Muscle layer of colon (tissue), 2 donors: ENCODE data around the gene KCNQ1.
"Not testable (repeated sequence)": the region's sequence is repeated elsewhere in the genome, so short reads cannot be mapped to it uniquely, and the experiment has no call there.

Source experiments
- H3K27ac ChIP-seq: one replicate; pipeline ENCODE4 v1.7.0; 2013; ENCODE audit warnings: low read depth, mild to moderate bottlenecking, low read length, moderate library complexity
- H3K27me3 ChIP-seq, 2 donors: one replicate each; pipeline ENCODE4 v1.7.0; 2013; ENCODE audit warnings: low read length in 2 of 2, mild to moderate bottlenecking in 2 of 2; ENCODE audit not compliant: insufficient read depth in 2 of 2, control insufficient read depth in 1 of 2
- H3K36me3 ChIP-seq: one replicate; pipeline ENCODE4 v1.7.0; 2013; ENCODE audit warnings: mild to moderate bottlenecking, low read length; ENCODE audit not compliant: insufficient read depth
- H3K4me1 ChIP-seq: one replicate; pipeline ENCODE4 v1.7.0; 2013; ENCODE audit warnings: mild to moderate bottlenecking, low read length; ENCODE audit not compliant: insufficient read depth
- H3K4me3 ChIP-seq, 2 donors: one replicate each; pipeline ENCODE4 v1.7.0; 2013; ENCODE audit warnings: low read length in 2 of 2, low read depth in 1 of 2, mild to moderate bottlenecking in 1 of 2, moderate library complexity in 1 of 2
- H3K9ac ChIP-seq: one replicate; pipeline ENCODE4 v1.7.0; 2013; ENCODE audit warnings: low read length
- H3K9me3 ChIP-seq: one replicate; pipeline ENCODE4 v1.7.0; 2013; ENCODE audit warnings: mild to moderate bottlenecking, low read length
- donor health status: abdominal sarcoma.
- donor health status: Adenocarcinoma of cecum.

Gene KCNQ1

GRCh38 chr11:2475136-2475918 is 30.5 kb downstream of the KCNQ1 start:
- Histone ChIP-seq H3K9me3 (no peaks in the 10 kb centered on the region), H3K27ac (no peak overlapping the region), H3K36me3 (no peaks in the 10 kb centered on the region), H3K27me3 (peaks cover 6 to 7% of the 10 kb centered on the region in 2 donors), H3K9ac (no peak overlapping the region), H3K4me1 (no peaks in the 10 kb centered on the region), H3K4me3 (no peak overlapping the region)

DNA sequence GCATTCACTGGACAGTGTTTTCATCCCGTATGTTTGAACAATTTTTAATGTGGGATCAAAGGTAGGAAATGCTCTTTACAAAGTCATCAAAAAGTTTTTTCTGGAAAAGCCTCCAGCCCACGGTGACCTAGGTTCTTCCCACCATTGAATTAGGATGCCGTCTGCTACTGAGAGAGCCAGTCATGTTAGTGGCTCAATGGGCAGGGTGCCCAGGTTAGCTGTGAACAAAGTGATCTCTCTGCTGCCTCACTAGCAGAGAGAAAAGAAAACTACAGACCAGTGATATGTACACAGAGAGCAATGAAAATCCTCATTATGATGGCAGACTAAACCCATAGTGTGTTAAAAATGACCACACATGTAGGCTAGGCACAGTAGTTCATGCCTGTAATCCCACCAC is 32.4 kb downstream of the KCNQ1 start:
- Histone ChIP-seq H3K27ac (no peak overlapping the region), H3K9me3 (no peaks in the 10 kb centered on the region)

GRCh38 chr11:2477936-2478335 is 33.1 kb downstream of the KCNQ1 start:
- H3K4me1 ChIP-seq: no peaks in the 10 kb centered on the region
- H3K27ac ChIP-seq: no peak overlapping the region
- H3K27me3 ChIP-seq: peaks cover 0 to 2% of the 10 kb centered on the region in 2 donors
- no peak overlapping the region for H3K4me3 ChIP-seq
- H3K9me3 ChIP-seq: no peaks in the 10 kb centered on the region
- no peaks in the 10 kb centered on the region for H3K36me3 ChIP-seq
- H3K9ac ChIP-seq: no peak overlapping the region

More for the DNA sequence above, 32.4 kb downstream of the KCNQ1 start:
- no peaks in the 10 kb centered on the region for H3K36me3 ChIP-seq
- no peaks in the 10 kb centered on the region for H3K4me1 ChIP-seq
- peaks cover 2 to 7% of the 10 kb centered on the region in 2 donors for H3K27me3 ChIP-seq
- no peak overlapping the region for H3K9ac ChIP-seq
- H3K4me3 ChIP-seq: no peak overlapping the region

DNA sequence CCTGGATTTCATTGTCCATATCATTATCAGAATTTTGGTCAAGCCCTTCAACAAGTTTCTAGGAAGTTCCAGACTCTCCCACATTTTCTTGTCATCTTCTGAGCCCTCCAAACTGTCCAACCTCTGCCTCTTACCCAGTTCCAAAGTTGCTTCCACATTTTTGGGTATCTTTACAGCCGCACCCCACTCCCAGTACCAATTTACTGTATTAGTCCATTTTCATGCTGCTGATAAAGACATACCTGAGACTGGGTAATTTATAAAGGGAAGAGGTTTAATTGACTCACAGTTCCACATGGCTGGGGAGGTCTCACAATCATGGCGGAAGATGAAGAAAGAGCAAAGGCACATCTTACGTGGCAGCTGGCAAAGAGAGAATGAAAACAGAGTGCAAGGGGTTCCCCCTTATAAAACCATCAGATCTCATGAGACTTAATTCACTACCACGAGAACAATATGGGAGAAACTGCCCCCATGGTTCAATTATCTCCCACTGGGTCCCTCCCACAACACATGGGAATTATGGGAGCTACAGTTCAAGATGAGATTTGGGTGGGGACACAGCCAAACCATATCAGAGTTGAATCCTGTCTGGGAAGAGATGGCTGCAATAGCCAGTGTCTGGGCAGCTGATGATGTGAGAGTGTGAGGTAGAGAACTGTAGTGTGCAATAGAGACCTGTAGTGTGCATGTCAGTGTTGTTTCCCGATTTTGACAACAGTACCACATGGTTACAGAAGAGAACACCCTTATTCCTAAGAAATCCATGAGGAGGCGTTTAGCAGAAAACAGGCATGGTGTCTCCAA is 35.5 kb downstream of the KCNQ1 start:
- not testable (repeated sequence) for H3K9me3 ChIP-seq, H3K27me3 ChIP-seq, H3K9ac ChIP-seq, H3K4me3 ChIP-seq, H3K36me3 ChIP-seq, H3K4me1 ChIP-seq, H3K27ac ChIP-seq

DNA sequence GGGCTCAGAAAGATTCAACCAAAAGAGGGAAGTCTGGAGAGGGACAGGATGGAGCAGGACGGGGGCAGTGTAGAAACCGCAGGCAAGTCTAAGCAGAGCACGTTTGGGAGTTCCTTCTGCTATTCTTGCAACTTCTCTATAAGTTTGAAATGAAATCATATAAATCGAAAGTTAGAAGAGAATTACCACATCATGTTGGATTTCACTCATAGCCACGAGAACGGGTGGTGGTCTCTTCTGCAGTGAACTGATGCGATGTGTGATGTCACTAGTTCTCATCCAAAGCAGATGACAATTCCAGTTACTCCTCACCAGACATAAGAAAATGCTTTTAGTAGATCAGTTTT is 36.0 kb downstream of the KCNQ1 start:
- H3K27ac ChIP-seq: no peak overlapping the region
- no peaks in the 10 kb centered on the region for H3K36me3 ChIP-seq
- no peak overlapping the region for H3K4me3 ChIP-seq
- H3K27me3 ChIP-seq: peaks cover 0 to 6% of the 10 kb centered on the region in 2 donors
- H3K9ac ChIP-seq: no peak overlapping the region
- no peaks in the 10 kb centered on the region for H3K4me1 ChIP-seq
- no peaks in the 10 kb centered on the region for H3K9me3 ChIP-seq

GRCh38 chr11:2481253-2481652 is 36.4 kb downstream of the KCNQ1 start:
- Histone ChIP-seq H3K4me3 (no peak overlapping the region), H3K36me3 (no peaks in the 10 kb centered on the region), H3K27ac (no peak overlapping the region), H3K9me3 (no peaks in the 10 kb centered on the region), H3K9ac (no peak overlapping the region), H3K4me1 (no peaks in the 10 kb centered on the region), H3K27me3 (peaks cover 0 to 6% of the 10 kb centered on the region in 2 donors)

DNA sequence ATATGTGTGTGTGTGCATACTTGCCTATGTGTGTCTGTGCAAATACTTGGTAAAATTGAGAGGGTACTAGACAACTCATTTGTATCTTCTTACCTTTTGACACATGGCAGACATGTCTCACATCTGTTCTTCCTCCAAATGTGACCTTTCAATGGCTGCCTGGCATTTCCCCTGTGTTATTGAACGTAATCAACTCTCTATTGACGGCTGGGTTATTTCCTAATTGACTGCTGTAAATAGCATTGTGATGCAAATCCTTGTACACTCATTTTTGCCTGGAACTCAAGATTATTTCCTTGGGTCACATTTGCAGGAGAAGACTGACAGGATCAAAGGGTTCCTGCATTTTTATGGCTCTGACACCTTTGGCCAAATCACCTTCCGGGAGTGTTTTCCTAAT is 37.4 kb downstream of the KCNQ1 start:
- no peak overlapping the region for H3K9ac ChIP-seq
- no peak overlapping the region for H3K4me3 ChIP-seq
- no peaks in the 10 kb centered on the region for H3K4me1 ChIP-seq
- no peaks in the 10 kb centered on the region for H3K9me3 ChIP-seq
- H3K36me3 ChIP-seq: no peaks in the 10 kb centered on the region
- peaks cover 0 to 6% of the 10 kb centered on the region in 2 donors for H3K27me3 ChIP-seq
- H3K27ac ChIP-seq: no peak overlapping the region

- no peak overlapping the region for H3K9ac ChIP-seq
- H3K4me3 ChIP-seq: no peak overlapping the region
- H3K9me3 ChIP-seq: peaks cover under 1% of the 10 kb centered on the region
- H3K36me3 ChIP-seq: no peaks in the 10 kb centered on the region
- H3K27me3 ChIP-seq: peaks cover 0 to 6% of the 10 kb centered on the region in 2 donors
- H3K4me1 ChIP-seq: no peaks in the 10 kb centered on the region
- no peak overlapping the region for H3K27ac ChIP-seq
These were observed 37.9 kb downstream of the KCNQ1 start for GRCh38 chr11:2482745-2483144.

DNA sequence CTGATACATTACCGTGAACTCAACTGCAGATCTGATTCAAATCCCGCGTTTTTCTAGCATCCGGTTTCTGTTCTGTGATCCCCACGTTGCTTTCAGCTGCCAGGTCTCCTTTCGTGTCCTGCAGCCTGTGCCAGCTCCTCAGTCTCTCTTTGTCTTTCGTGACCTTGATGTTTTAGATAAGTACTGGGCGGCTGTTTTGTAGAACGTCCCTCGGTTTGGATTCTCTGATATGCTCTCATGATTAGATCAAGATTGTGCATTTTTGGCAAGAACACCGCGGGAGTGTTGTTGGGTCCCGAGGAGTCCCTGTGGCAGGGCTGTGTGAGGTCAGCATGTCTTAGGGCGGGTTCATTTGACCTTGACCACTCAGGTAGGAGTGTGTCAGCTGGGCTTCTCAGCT is 38.6 kb downstream of the KCNQ1 start:
- Histone ChIP-seq H3K36me3 (no peaks in the 10 kb centered on the region), H3K27me3 (peaks cover 0 to 6% of the 10 kb centered on the region in 2 donors), H3K27ac (no peak overlapping the region), H3K9me3 (peaks cover 5% of the 10 kb centered on the region), H3K4me3 (no peak overlapping the region), H3K9ac (no peak overlapping the region), H3K4me1 (no peaks in the 10 kb centered on the region)

- peaks cover 0 to 6% of the 10 kb centered on the region in 2 donors for H3K27me3 ChIP-seq
- no peak overlapping the region for H3K27ac ChIP-seq
- no peaks in the 10 kb centered on the region for H3K4me1 ChIP-seq
- no peak overlapping the region for H3K9ac ChIP-seq
- no peak overlapping the region for H3K4me3 ChIP-seq
- no peaks in the 10 kb centered on the region for H3K36me3 ChIP-seq
- peaks cover 5% of the 10 kb centered on the region for H3K9me3 ChIP-seq
These were observed 39.8 kb downstream of the KCNQ1 start for GRCh38 chr11:2484576-2485125.

DNA sequence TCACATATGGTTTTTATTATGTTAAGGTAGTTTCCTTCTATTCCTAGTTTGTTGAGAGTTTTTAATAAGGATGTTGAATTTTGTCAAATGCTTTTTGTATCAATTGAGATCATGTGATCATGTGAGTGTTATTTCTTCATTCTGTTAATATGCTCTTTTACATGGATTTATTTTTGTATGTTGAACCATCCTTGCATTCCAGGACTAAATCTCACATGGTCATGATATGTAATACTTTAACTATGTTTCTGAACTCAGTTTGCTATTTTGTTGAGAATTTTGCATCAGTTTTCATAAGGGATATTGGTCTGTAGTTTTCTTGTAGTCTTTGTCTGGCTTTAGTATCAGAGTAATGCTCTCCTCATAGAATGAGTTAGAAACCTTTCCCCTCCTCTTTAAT is 43.2 kb downstream of the KCNQ1 start:
- Histone ChIP-seq H3K36me3 (no peaks in the 10 kb centered on the region), H3K27me3 (peaks cover 0 to 6% of the 10 kb centered on the region in 2 donors), H3K27ac (no peak overlapping the region), H3K9me3 (peaks cover 5% of the 10 kb centered on the region), H3K4me1 (no peaks in the 10 kb centered on the region), H3K9ac (no peak overlapping the region), H3K4me3 (no peak overlapping the region)
